KMS-11 (cell line): ENCODE data around the gene INPP5A.

Experiments
- H2AFZ ChIP-seq: fragments of 200-600 bp; sonication (generic); 2 replicates; pipeline ENCODE4 v1.6.1; 2016; ENCODE audit warnings: antibody characterized with exemption, mixed run types, low read depth
- H3K27ac ChIP-seq: fragments of 200-600 bp; sonication (generic); 2 replicates; pipeline ENCODE4 v1.6.1; 2016; ENCODE audit warnings: mild to moderate bottlenecking, mixed run types
- H3K27me3 ChIP-seq: fragments of 200-600 bp; sonication (generic); 2 replicates; pipeline ENCODE4 v1.6.1; 2017; ENCODE audit warnings: mild to moderate bottlenecking, low read depth, mixed run types, moderate library complexity; ENCODE audit not compliant: insufficient read depth
- H3K36me3 ChIP-seq: fragments of 200-600 bp; sonication (generic); 2 replicates; pipeline ENCODE4 v1.6.1; 2017; ENCODE audit warnings: mild to moderate bottlenecking, mixed run types; ENCODE audit not compliant: insufficient read depth
- H3K4me1 ChIP-seq: fragments of 200-600 bp; sonication (generic); 2 replicates; pipeline ENCODE4 v1.6.1; 2016; ENCODE audit warnings: mild to moderate bottlenecking, low read depth, mixed run types; ENCODE audit not compliant: poor library complexity, severe bottlenecking
- H3K4me2 ChIP-seq: fragments of 200-600 bp; sonication (generic); 2 replicates; pipeline ENCODE4 v1.7.0; 2016; ENCODE audit warnings: mild to moderate bottlenecking, mixed run types
- H3K4me3 ChIP-seq: fragments of 200-600 bp; sonication (generic); IDR thresholded peaks from 2 replicates; pipeline ENCODE4 v1.6.1; 2017; ENCODE audit warnings: low read depth, low read length, mixed read lengths; ENCODE audit not compliant: insufficient read depth
- H3K79me2 ChIP-seq: fragments of 200-600 bp; sonication (generic); 2 replicates; pipeline ENCODE4 v1.6.1; 2016; ENCODE audit warnings: low read depth, mixed run types; ENCODE audit not compliant: insufficient read depth
- H3K9ac ChIP-seq: fragments of 200-600 bp; sonication (generic); 2 replicates; pipeline ENCODE4 v1.6.1; 2016; ENCODE audit warnings: mild to moderate bottlenecking, mixed run types
- H4K20me1 ChIP-seq: fragments of 200-600 bp; sonication (generic); 2 replicates; pipeline ENCODE4 v1.6.1; 2016; ENCODE audit warnings: mild to moderate bottlenecking, mixed run types; ENCODE audit not compliant: insufficient read depth
- CTCF ChIP-seq: fragments of 200-600 bp; sonication (generic); conservative IDR thresholded peaks from 2 replicates; pipeline ENCODE4 v1.6.1; 2017; ENCODE audit warnings: low read depth, mild to moderate bottlenecking, antibody characterized with exemption, low read length, moderate library complexity, mixed read lengths

INPP5A gene

GRCh38 chr10:132645247-132645530 lies 107.6 kb downstream of the INPP5A start:
- Histone ChIP-seq H3K9ac (no peak overlapping the region), H2AFZ (no peak overlapping the region), H3K4me1 (no peaks in the 10 kb centered on the region), H3K27me3 (no peaks in the 10 kb centered on the region), H3K4me2 (no peak overlapping the region), H3K4me3 (no peak overlapping the region), H4K20me1 (no peaks in the 10 kb centered on the region), H3K36me3 (no peaks in the 10 kb centered on the region), H3K27ac (no peak overlapping the region), H3K79me2 (no peaks in the 10 kb centered on the region)
- TF ChIP-seq CTCF = no peak

GRCh38 chr10:132645630-132646442 lies 108.2 kb downstream of the INPP5A start:
- Histone ChIP-seq H4K20me1 (no peaks in the 10 kb centered on the region), H3K4me1 (no peaks in the 10 kb centered on the region), H3K36me3 (no peaks in the 10 kb centered on the region), H3K4me3 (no peak overlapping the region), H3K27ac (no peak overlapping the region), H2AFZ (no peak overlapping the region), H3K79me2 (no peaks in the 10 kb centered on the region), H3K9ac (no peak overlapping the region), H3K27me3 (no peaks in the 10 kb centered on the region), H3K4me2 (no peak overlapping the region)
- TF ChIP-seq CTCF = no peak

GRCh38 chr10:132646443-132647097 lies 109.0 kb downstream of the INPP5A start:
- Histone ChIP-seq H4K20me1 (no peaks in the 10 kb centered on the region), H3K27ac (no peak overlapping the region), H3K27me3 (no peaks in the 10 kb centered on the region), H3K4me1 (no peaks in the 10 kb centered on the region), H3K9ac (no peak overlapping the region), H3K4me3 (no peak overlapping the region), H3K4me2 (no peak overlapping the region), H2AFZ (no peak overlapping the region), H3K79me2 (no peaks in the 10 kb centered on the region), H3K36me3 (no peaks in the 10 kb centered on the region)
- no peak for TF ChIP-seq CTCF

GRCh38 chr10:132647424-132647823 lies 109.8 kb downstream of the INPP5A start:
- H3K79me2 ChIP-seq = no peaks in the 10 kb centered on the region
- H3K4me3 ChIP-seq = no peak overlapping the region
- no peaks in the 10 kb centered on the region for H3K27me3 ChIP-seq
- no peaks in the 10 kb centered on the region for H4K20me1 ChIP-seq
- H3K4me2 ChIP-seq = no peak overlapping the region
- TF ChIP-seq CTCF = no peak
- H3K36me3 ChIP-seq = no peaks in the 10 kb centered on the region
- no peaks in the 10 kb centered on the region for H3K4me1 ChIP-seq
- H2AFZ ChIP-seq = no peak overlapping the region
- no peak overlapping the region for H3K27ac ChIP-seq
- H3K9ac ChIP-seq = no peak overlapping the region
